Right forelimb (tissue), 1 donor: Measurements from ENCODE around the gene CUL7.

Experiments used
- DNase-seq: peaks from one replicate; pipeline ENCODE4 v3.0.0-alpha.2; 2018

Gene CUL7

GRCh38 chr6:43076464-43077332 is 23.0 kb upstream of the CUL7 start:
- DNase-seq, result peak; percentile 65

GRCh38 chr6:43075670-43076463 is 22.2 kb upstream of the CUL7 start, which contains the start of gene PTK7:
TSS of gene PTK7 (plus strand) at chr6:43076314. CDS start at chr6:43076489, 175 bp downstream.
- DNase-seq, result peak; percentile 92

- DNase-seq, result no peak
Observed at GRCh38 chr6:43074847-43075669, 21.4 kb upstream of the CUL7 start.

GRCh38 chr6:43070028-43070632 is 16.5 kb upstream of the CUL7 start:
- DNase-seq, result no peak

GRCh38 chr6:43062818-43063217 is 9.2 kb upstream of the CUL7 start:
- no peak for DNase-seq

GRCh38 chr6:43061861-43062260 is 8.2 kb upstream of the CUL7 start:
- no peak for DNase-seq

GRCh38 chr6:43060755-43061633 is 7.3 kb upstream of the CUL7 start:
- no peak for DNase-seq

- DNase-seq, result no peak
Observed at GRCh38 chr6:43060034-43060754, 6.5 kb upstream of the CUL7 start.

GRCh38 chr6:43059168-43060033 is 5.8 kb upstream of the CUL7 start, which contains the start of the genes KLC4 and MRPL2:
TSS of gene KLC4 (plus strand) at chr6:43059631. CDS start at chr6:43061336, 1,705 bp downstream.
TSS of gene MRPL2 (minus strand) at chr6:43059434. CDS start at chr6:43059381, 53 bp downstream.
- DNase-seq, result peak; percentile 99

GRCh38 chr6:43058531-43058930 is 4.9 kb upstream of the CUL7 start:
- DNase-seq, result no peak

GRCh38 chr6:43055966-43056365 is 2.3 kb upstream of the CUL7 start:
- no peak for DNase-seq

- no peak for DNase-seq
Observed at GRCh38 chr6:43054206-43054943, 724 bp upstream of the CUL7 start.

GRCh38 chr6:43052842-43053544 is 658 bp downstream of the CUL7 start:
- no peak for DNase-seq

- no peak for DNase-seq
Observed at GRCh38 chr6:43052225-43052841, 1.3 kb downstream of the CUL7 start.

GRCh38 chr6:43050981-43051380 is 2.7 kb downstream of the CUL7 start:
- DNase-seq, result no peak

- no peak for DNase-seq
Observed at GRCh38 chr6:43047998-43048397, 5.7 kb downstream of the CUL7 start.

- no peak for DNase-seq
Observed at GRCh38 chr6:43045371-43045930, 8.2 kb downstream of the CUL7 start.
